Uterus (tissue), 4 donors: ENCODE results near the gene TCF4. TPM values are rescaled to one million over a fixed set of nuclear protein-coding genes. Genes with fewer than 3 reads are reported as not detected.

Experiments used
- DNase-seq, 2 donors: peaks; one replicate each; pipeline ENCODE4 v3.0.0-alpha.2; 2019 to 2020
- H3K27ac ChIP-seq, 2 donors: fragments of 200-600 bp; sonication (generic); 1 replicate in 1 of 2; 2 replicates in 1 of 2; pipeline ENCODE4 v1.5.1; 2016 to 2018
- H3K27me3 ChIP-seq, 2 donors: fragments of 200-600 bp; sonication (generic); one replicate each; pipeline ENCODE4 v1.5.1; 2018 to 2019; ENCODE audit warnings: control low read depth in 1 of 2
- H3K36me3 ChIP-seq, 2 donors: fragments of 200-600 bp; sonication (generic); one replicate each; pipeline ENCODE4 v1.5.1; 2019; ENCODE audit warnings: control low read depth in 1 of 2
- H3K4me1 ChIP-seq, 2 donors: fragments of 200-600 bp; sonication (generic); one replicate each; pipeline ENCODE4 v1.5.1; 2018 to 2019; ENCODE audit warnings: control low read depth in 1 of 2
- H3K4me3 ChIP-seq, 2 donors: fragments of 200-600 bp; sonication (generic); 1 replicate in 1 of 2; 2 replicates in 1 of 2; pipeline ENCODE4 v1.5.1; 2018 to 2019; ENCODE audit warnings: mild to moderate bottlenecking in 1 of 2
- H3K9me3 ChIP-seq, 2 donors: fragments of 200-600 bp; sonication (generic); one replicate each; pipeline ENCODE4 v1.5.1; 2019; ENCODE audit warnings: control low read depth in 1 of 2
- POLR2A ChIP-seq, 2 donors: fragments of 450-650 bp; IDR thresholded peaks; one replicate each; pipeline ENCODE4 v1.6.1; 2016; ENCODE audit warnings: antibody characterized with exemption in 2 of 2, mild to moderate bottlenecking in 1 of 2, moderate library complexity in 1 of 2
- intact Hi-C: fragments of 100-400 bp; cut with DNase I; formaldehyde crosslinking; loops from one replicate; pipeline ENCODE4 v1.15.1; 2023; ENCODE audit warnings: low total_unique reads
- total RNA-seq, 4 donors: library from RNA; depleted of rRNA in 3 of 4; stranded (reverse); fragments of >200 nt in 3 of 4; gene quantifications; one replicate each; pipeline versions ENCODE4 v1.1.0 to v1.2.4, GENCODE V29; 2014 to 2023
- TF ChIP-seq, protein P1 (sequence below), 4 experiments: fragments of 200-600 bp in 2 of 4; fragments of 450-650 bp in 2 of 4; sonication (generic) in 2 of 4; IDR thresholded peaks; one replicate each; pipeline ENCODE4 v1.5.1; 2016 to 2019; ENCODE audit warnings: antibody characterized with exemption in 4 of 4, mild to moderate bottlenecking in 2 of 4, moderate library complexity in 1 of 4
- donor health status: DM: yes; HTN: yes; CAD: no.

TCF4 gene
- total RNA-seq, 4 donors from 2014 or later = 123 to 514 (median 163) TPM

DNA sequence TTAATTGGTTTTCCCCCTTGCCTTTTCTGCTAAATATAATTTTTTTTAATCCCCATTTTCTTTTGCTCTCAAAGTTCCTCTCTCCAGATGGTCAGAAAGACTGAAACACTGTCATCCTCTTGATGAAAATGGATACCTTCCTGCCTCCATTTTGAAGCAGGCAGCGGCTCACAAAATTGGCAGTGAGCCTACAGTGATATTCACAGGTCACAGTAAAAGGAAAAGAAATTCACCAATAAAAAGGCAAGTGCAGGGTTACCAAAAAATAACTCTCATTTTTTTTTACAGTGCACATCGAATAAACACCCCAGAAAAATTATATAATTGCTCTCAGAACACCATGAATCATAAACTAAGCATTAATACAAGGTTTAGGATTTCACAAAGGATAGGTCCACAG, 307.5 kb downstream of the TCF4 start:
- peaks cover 0 to 5% of the 10 kb centered on the region in 2 donors for H3K4me1 ChIP-seq
- H3K27me3 ChIP-seq = no peaks in the 10 kb centered on the region
- H3K36me3 ChIP-seq = no peaks in the 10 kb centered on the region
- DNase-seq = no peak
- intact Hi-C loops = no loop called here
- no peak for TF ChIP-seq POLR2A (IDR thresholded peaks at IDR 0.05)
- TF ChIP-seq, protein P1, sequence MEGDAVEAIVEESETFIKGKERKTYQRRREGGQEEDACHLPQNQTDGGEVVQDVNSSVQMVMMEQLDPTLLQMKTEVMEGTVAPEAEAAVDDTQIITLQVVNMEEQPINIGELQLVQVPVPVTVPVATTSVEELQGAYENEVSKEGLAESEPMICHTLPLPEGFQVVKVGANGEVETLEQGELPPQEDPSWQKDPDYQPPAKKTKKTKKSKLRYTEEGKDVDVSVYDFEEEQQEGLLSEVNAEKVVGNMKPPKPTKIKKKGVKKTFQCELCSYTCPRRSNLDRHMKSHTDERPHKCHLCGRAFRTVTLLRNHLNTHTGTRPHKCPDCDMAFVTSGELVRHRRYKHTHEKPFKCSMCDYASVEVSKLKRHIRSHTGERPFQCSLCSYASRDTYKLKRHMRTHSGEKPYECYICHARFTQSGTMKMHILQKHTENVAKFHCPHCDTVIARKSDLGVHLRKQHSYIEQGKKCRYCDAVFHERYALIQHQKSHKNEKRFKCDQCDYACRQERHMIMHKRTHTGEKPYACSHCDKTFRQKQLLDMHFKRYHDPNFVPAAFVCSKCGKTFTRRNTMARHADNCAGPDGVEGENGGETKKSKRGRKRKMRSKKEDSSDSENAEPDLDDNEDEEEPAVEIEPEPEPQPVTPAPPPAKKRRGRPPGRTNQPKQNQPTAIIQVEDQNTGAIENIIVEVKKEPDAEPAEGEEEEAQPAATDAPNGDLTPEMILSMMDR (IDR thresholded peaks at IDR 0.05) = no peak
- H3K9me3 ChIP-seq = no peaks in the 10 kb centered on the region
- H3K4me3 ChIP-seq = no peak overlapping the region
- no peak overlapping the region for H3K27ac ChIP-seq

DNA sequence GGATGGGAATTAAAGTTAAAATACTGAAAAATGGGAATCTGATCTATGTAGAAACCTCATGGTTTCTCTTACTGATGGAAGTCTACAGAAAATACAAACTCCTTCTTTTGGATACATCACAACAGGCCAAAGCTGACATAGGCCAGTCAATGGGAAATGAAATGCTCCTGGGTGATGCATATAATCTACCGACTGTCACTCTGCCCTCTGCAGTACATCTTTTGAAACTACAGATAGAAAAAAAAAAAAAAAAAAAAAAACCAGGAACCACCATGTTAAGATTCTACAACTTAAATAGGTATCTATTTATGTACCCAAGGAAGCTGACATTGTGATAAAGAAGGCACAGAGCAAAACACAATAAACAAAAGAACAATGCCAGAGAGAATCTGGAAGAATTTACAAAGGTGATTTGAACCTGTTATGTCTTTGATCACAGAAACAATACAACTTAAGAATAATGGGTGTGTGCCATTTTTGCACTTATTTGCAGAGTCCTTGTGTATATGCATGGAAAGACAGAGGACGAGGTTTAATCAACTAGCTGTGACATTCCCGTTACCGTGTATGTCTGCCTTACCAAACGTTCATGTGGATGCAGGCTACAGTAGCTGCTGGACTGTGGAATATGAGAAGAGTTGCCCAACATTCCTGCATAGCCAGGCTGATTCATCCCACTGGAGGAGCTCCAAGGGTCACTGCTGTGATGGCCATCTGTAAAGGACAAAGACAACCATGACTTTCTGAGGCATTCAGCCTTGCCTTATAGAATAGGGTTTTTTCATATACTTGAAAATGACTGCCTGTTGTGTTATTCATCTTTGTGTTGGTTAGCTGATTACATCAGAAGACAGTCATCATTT, 312.7 kb downstream of the TCF4 start:
- TF ChIP-seq, protein P1 (IDR thresholded peaks at IDR 0.05) = no peak
- TF ChIP-seq POLR2A (IDR thresholded peaks at IDR 0.05) = no peak
- Histone ChIP-seq H3K4me1 (no peaks in the 10 kb centered on the region), H3K36me3 (no peaks in the 10 kb centered on the region), H3K27ac (no peak overlapping the region), H3K27me3 (no peaks in the 10 kb centered on the region), H3K9me3 (no peaks in the 10 kb centered on the region), H3K4me3 (no peak overlapping the region)
- peak in 1 of 2 donors; percentile 28 for DNase-seq
- intact Hi-C loops = no loop called here

DNA sequence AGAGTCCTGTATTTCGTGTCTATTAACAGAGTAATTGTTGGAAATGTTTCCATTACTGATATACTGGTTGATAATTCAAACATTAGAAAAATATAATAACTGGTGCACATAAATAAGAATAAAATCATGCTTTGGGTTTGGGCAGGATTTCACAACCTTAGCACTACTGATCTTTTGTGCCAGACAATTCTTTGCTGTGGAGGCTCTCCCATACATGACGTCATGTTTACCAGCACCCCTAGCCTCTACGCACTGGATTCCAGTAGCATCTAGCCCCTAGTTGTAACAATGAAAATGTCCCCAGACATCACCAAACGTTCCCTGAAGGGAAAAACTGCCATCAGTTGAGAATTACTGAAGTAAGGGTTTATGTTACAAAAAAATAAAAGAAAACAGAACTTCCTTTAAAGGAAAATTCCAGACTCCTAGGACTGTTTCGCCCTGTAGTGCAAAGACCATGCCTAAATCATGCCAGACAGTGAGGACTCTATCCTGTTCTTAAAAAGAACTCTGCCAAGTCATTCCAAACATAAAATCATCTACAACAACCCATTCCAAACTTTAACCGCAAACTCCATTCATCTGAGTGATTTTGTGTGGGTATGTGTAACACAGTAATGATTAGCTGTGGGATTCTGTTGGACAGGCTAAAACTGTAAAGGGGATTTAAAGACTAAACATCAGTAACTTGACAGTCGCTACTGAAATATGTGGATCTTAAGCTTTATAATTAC, 315.3 kb downstream of the TCF4 start:
- peak in 1 of 2 donors; percentile 41 for DNase-seq
- intact Hi-C loops = no loop called here
- no peak overlapping the region for H3K4me3 ChIP-seq

DNA sequence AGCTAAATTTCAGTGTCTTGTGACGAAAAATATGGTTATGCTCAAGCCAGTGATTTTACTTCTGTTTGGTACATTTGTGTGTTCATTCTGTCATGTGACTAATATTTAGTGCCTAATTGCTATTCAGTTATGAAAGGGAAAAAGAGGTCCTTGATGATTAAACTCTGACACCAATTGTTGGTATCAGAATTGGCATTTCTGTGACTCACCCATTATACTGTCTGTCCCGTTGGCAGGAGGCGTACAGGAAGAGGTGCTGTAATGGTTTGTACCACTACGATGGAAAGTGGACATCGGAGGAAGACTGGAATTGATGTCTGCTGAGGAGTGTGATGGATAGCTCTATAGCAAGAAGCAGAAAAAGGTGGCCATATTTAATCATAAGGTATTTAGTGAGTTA, 318.4 kb downstream of the TCF4 start:
- TF ChIP-seq POLR2A (IDR thresholded peaks at IDR 0.05) = no peak
- TF ChIP-seq, protein P1 (IDR thresholded peaks at IDR 0.05) = no peak
- no peak for DNase-seq
- no peaks in the 10 kb centered on the region for H3K9me3 ChIP-seq
- peaks cover 0 to 6% of the 10 kb centered on the region in 2 donors for H3K4me1 ChIP-seq
- intact Hi-C loops = no loop called here
- no peak overlapping the region for H3K4me3 ChIP-seq
- no peaks in the 10 kb centered on the region for H3K36me3 ChIP-seq
- H3K27me3 ChIP-seq = no peaks in the 10 kb centered on the region
- H3K27ac ChIP-seq = no peak overlapping the region

More for the DNA sequence above, 315.3 kb downstream of the TCF4 start:
- TF ChIP-seq, protein P1 (IDR thresholded peaks at IDR 0.05) = no peak
- no peak for TF ChIP-seq POLR2A (IDR thresholded peaks at IDR 0.05)
- Histone ChIP-seq H3K27me3 (no peaks in the 10 kb centered on the region), H3K36me3 (no peaks in the 10 kb centered on the region), H3K9me3 (no peaks in the 10 kb centered on the region), H3K27ac (peak overlapping the region; percentile 53 to 66), H3K4me1 (no peaks in the 10 kb centered on the region)
